OCI-LY1 (cell line): ENCODE results near the gene SORBS2.

Experiments used
- CTCF ChIP-seq: fragments of 200-600 bp; sonication (generic), shearing (Covaris generic); IDR thresholded peaks from 2 replicates; pipeline ENCODE4 v1.5.1; 2017; ENCODE audit warnings: mild to moderate bottlenecking, antibody characterized with exemption, low read length, moderate library complexity, mixed read lengths
- EZH2 ChIP-seq: fragments of 200-600 bp; sonication (generic), shearing (Covaris generic); IDR thresholded peaks from 2 replicates; pipeline ENCODE4 v1.8.0; 2017; ENCODE audit warnings: borderline replicate concordance, mixed run types, mild to moderate bottlenecking, antibody characterized with exemption, low read length, moderate library complexity, mixed read lengths

- TF ChIP-seq EZH2 (no peak), CTCF (no peak)
Observed at GRCh38 chr4:185587030-185587426, 225.0 kb downstream of the SORBS2 start.
